HEK293T (cell line): ENCODE results near the gene DENND6A.

Experiments used
- ARNT ChIP-seq: fragments of 450-650 bp; IDR thresholded peaks from 2 replicates; pipeline ENCODE4 v1.6.1; 2017; ENCODE audit warnings: mild to moderate bottlenecking
- BHLHE40 ChIP-seq: fragments of 450-650 bp; IDR thresholded peaks from 2 replicates; pipeline ENCODE4 v1.6.1; 2016; ENCODE audit warnings: mild to moderate bottlenecking, moderate library complexity, borderline replicate concordance
- CTBP1 ChIP-seq: fragments of 450-650 bp; IDR thresholded peaks from 2 replicates; pipeline ENCODE4 v1.6.1; 2016; ENCODE audit warnings: borderline replicate concordance
- ELF4 ChIP-seq: fragments of 450-650 bp; IDR thresholded peaks from 2 replicates; pipeline ENCODE4 v1.6.1; 2017; ENCODE audit warnings: antibody characterized with exemption
- FOXA1 ChIP-seq: fragments of 450-650 bp; IDR thresholded peaks from 2 replicates; pipeline ENCODE4 v1.6.1; 2016; ENCODE audit warnings: mild to moderate bottlenecking
- L3MBTL2 ChIP-seq: fragments of 450-650 bp; conservative IDR thresholded peaks from 2 replicates; pipeline ENCODE4 v1.6.1; 2016; ENCODE audit warnings: mild to moderate bottlenecking
- LEF1 ChIP-seq: fragments of 450-650 bp; IDR thresholded peaks from 2 replicates; pipeline ENCODE4 v1.6.1; 2017; ENCODE audit warnings: mild to moderate bottlenecking, borderline replicate concordance
- NFRKB ChIP-seq: fragments of 450-650 bp; IDR thresholded peaks from 2 replicates; pipeline ENCODE4 v1.6.1; 2016; ENCODE audit warnings: mild to moderate bottlenecking, moderate library complexity
- SP1 ChIP-seq: fragments of 450-650 bp; IDR thresholded peaks from 2 replicates; pipeline ENCODE4 v1.6.1; 2017
- SUZ12 ChIP-seq: fragments of 450-650 bp; IDR thresholded peaks from 2 replicates; pipeline ENCODE4 v1.6.1; 2016; ENCODE audit warnings: mild to moderate bottlenecking
- TARDBP ChIP-seq: fragments of 450-650 bp; IDR thresholded peaks from 2 replicates; pipeline ENCODE4 v1.6.1; 2016
- ZNF384 ChIP-seq: fragments of 450-650 bp; IDR thresholded peaks from 2 replicates; pipeline ENCODE4 v1.6.1; 2016

DNA sequence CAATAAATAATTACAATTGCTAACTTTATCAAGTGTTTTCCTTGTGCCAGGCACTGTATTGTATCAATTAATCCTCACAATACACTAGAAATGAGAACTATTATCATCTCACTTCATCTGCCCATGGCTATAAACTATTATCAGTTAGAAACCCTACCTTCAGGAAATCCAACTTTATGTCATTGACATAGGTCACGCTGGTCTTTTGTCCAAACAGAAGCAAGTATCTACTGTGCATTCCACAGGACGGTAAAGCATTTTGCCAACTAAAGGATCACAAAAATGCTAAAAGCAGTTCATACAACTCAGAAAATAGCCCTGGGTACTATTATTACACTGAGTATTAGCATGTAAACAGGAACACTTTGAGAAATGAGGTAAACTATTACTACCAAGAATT is 9.6 kb downstream of the DENND6A start:
- no peak for TF ChIP-seq FOXA1
- no peak for TF ChIP-seq SP1
- no peak for TF ChIP-seq ELF4
- no peak for TF ChIP-seq L3MBTL2
- TF ChIP-seq CTBP1: no peak
- no peak for TF ChIP-seq SUZ12
- TF ChIP-seq TARDBP: no peak
- TF ChIP-seq BHLHE40: no peak
- no peak for TF ChIP-seq ZNF384
- TF ChIP-seq NFRKB: no peak
- TF ChIP-seq ARNT: no peak
- no peak for TF ChIP-seq LEF1
